Measurements from ENCODE around the gene GDAP1L1.

DNA sequence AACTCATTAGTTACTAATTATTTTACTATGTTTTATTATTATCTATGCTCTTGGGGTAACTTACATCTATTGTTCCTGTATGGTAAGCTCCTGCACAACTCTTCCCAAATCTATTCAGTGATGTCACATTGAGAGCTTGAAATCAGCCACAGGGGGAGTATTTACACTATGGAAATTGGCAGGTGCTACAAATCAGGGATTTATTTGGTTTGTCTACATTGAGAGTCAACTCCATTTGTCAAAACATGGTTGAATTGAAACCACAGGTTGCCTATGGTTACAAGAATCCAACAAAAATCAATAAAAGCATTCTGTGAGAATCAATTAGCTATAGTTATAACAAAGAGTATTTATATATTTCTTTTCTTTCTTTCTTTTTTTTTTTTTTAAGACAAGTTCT lies 67.8 kb downstream of the GDAP1L1 start:
- TF ChIP-seq, protein P1, sequence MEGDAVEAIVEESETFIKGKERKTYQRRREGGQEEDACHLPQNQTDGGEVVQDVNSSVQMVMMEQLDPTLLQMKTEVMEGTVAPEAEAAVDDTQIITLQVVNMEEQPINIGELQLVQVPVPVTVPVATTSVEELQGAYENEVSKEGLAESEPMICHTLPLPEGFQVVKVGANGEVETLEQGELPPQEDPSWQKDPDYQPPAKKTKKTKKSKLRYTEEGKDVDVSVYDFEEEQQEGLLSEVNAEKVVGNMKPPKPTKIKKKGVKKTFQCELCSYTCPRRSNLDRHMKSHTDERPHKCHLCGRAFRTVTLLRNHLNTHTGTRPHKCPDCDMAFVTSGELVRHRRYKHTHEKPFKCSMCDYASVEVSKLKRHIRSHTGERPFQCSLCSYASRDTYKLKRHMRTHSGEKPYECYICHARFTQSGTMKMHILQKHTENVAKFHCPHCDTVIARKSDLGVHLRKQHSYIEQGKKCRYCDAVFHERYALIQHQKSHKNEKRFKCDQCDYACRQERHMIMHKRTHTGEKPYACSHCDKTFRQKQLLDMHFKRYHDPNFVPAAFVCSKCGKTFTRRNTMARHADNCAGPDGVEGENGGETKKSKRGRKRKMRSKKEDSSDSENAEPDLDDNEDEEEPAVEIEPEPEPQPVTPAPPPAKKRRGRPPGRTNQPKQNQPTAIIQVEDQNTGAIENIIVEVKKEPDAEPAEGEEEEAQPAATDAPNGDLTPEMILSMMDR (IDR thresholded peaks at IDR 0.05): no peak
- TF ChIP-seq ELF1 (IDR thresholded peaks at IDR 0.05): no peak
- no peak for TF ChIP-seq CHD2 (IDR thresholded peaks at IDR 0.05; ENCODE audit: low read length, partially characterized antibody)
- no peak for TF ChIP-seq EP300 (IDR thresholded peaks at IDR 0.05; ENCODE audit: borderline replicate concordance in 1 of 2, low read depth in 1 of 2, low read length in 1 of 2)
- TF ChIP-seq POLR2AphosphoS5 (IDR thresholded peaks at IDR 0.05; ENCODE audit: low read depth, low read length): no peak
- no peak for TF ChIP-seq YY1 (IDR thresholded peaks at IDR 0.05; ENCODE audit: low read depth)
- no peak for TF ChIP-seq FOSL2 (IDR thresholded peaks at IDR 0.05; ENCODE audit: borderline replicate concordance, low read depth)
- no peak for TF ChIP-seq TAF1 (IDR thresholded peaks at IDR 0.05; ENCODE audit: borderline replicate concordance, low read depth, low read length)
- TF ChIP-seq, protein P2, sequence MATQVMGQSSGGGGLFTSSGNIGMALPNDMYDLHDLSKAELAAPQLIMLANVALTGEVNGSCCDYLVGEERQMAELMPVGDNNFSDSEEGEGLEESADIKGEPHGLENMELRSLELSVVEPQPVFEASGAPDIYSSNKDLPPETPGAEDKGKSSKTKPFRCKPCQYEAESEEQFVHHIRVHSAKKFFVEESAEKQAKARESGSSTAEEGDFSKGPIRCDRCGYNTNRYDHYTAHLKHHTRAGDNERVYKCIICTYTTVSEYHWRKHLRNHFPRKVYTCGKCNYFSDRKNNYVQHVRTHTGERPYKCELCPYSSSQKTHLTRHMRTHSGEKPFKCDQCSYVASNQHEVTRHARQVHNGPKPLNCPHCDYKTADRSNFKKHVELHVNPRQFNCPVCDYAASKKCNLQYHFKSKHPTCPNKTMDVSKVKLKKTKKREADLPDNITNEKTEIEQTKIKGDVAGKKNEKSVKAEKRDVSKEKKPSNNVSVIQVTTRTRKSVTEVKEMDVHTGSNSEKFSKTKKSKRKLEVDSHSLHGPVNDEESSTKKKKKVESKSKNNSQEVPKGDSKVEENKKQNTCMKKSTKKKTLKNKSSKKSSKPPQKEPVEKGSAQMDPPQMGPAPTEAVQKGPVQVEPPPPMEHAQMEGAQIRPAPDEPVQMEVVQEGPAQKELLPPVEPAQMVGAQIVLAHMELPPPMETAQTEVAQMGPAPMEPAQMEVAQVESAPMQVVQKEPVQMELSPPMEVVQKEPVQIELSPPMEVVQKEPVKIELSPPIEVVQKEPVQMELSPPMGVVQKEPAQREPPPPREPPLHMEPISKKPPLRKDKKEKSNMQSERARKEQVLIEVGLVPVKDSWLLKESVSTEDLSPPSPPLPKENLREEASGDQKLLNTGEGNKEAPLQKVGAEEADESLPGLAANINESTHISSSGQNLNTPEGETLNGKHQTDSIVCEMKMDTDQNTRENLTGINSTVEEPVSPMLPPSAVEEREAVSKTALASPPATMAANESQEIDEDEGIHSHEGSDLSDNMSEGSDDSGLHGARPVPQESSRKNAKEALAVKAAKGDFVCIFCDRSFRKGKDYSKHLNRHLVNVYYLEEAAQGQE (IDR thresholded peaks at IDR 0.05; ENCODE audit: low read depth, low read length): no peak
- no peak for TF ChIP-seq TCF12 (IDR thresholded peaks at IDR 0.05)

All from SK-N-SH (cell line).